ENCODE data around the gene PRUNE1.

PRUNE1 gene

GRCh38 chr1:151002611-151003010, 5.6 kb upstream of the PRUNE1 start:
- TF ChIP-seq MAX (IDR thresholded peaks at IDR 0.05) (no peak), YY1 (IDR thresholded peaks at IDR 0.05; ENCODE audit: low read depth) (no peak), TCF12 (IDR thresholded peaks at IDR 0.05; ENCODE audit: low read depth) (no peak)

GRCh38 chr1:151003180-151003579, 5.1 kb upstream of the PRUNE1 start:
- no peak for TF ChIP-seq YY1 (IDR thresholded peaks at IDR 0.05; ENCODE audit: low read depth)
- TF ChIP-seq TEAD4 (IDR thresholded peaks at IDR 0.05) = no peak
- no peak for TF ChIP-seq FOXM1 (IDR thresholded peaks at IDR 0.05; ENCODE audit: borderline replicate concordance, low read depth)
- no peak for TF ChIP-seq CREB1 (IDR thresholded peaks at IDR 0.05; ENCODE audit: low read depth)
- no peak for TF ChIP-seq MAX (IDR thresholded peaks at IDR 0.05)
- no peak for TF ChIP-seq EP300 (IDR thresholded peaks at IDR 0.05; ENCODE audit: borderline replicate concordance)
- TF ChIP-seq EGR1 (IDR thresholded peaks at IDR 0.05) = no peak
- no peak for TF ChIP-seq TCF12 (IDR thresholded peaks at IDR 0.05; ENCODE audit: low read depth)
- no peak for TF ChIP-seq ZBTB7A (IDR thresholded peaks at IDR 0.05; ENCODE audit: low read depth)

- TF ChIP-seq USF1 (IDR thresholded peaks at IDR 0.05) (no peak), RAD21 (IDR thresholded peaks at IDR 0.05; ENCODE audit: low read depth) (no peak), TEAD4 (IDR thresholded peaks at IDR 0.05) (no peak), YY1 (IDR thresholded peaks at IDR 0.05; ENCODE audit: low read depth) (no peak), NFIC (IDR thresholded peaks at IDR 0.05) (no peak), EP300 (IDR thresholded peaks at IDR 0.05; ENCODE audit: borderline replicate concordance) (no peak), FOXM1 (IDR thresholded peaks at IDR 0.05; ENCODE audit: borderline replicate concordance, low read depth) (no peak), MAX (IDR thresholded peaks at IDR 0.05) (no peak), EGR1 (IDR thresholded peaks at IDR 0.05) (no peak), ZBTB7A (IDR thresholded peaks at IDR 0.05; ENCODE audit: low read depth) (no peak), TAF1 (IDR thresholded peaks at IDR 0.05; ENCODE audit: low read depth) (no peak), CEBPB (IDR thresholded peaks at IDR 0.05) (no peak), CREB1 (IDR thresholded peaks at IDR 0.05; ENCODE audit: low read depth) (no peak)
These were observed 2.4 kb upstream of the PRUNE1 start for GRCh38 chr1:151005729-151006319.

- TF ChIP-seq RAD21 (IDR thresholded peaks at IDR 0.05; ENCODE audit: low read depth) (peak; percentile 46), FOXM1 (IDR thresholded peaks at IDR 0.05; ENCODE audit: borderline replicate concordance, low read depth) (no peak)
These were observed 1.8 kb upstream of the PRUNE1 start, which contains the start of gene MINDY1 for GRCh38 chr1:151006327-151007052. TSS of gene MINDY1 (minus strand) at chr1:151006902. CDS start at chr1:151002617, 4,285 bp downstream.

GRCh38 chr1:151007853-151008243, 401 bp upstream of the PRUNE1 start:
- TF ChIP-seq MAX (IDR thresholded peaks at IDR 0.05) (no peak), TAF1 (IDR thresholded peaks at IDR 0.05; ENCODE audit: low read depth) (no peak), USF1 (IDR thresholded peaks at IDR 0.05) (no peak), TCF12 (IDR thresholded peaks at IDR 0.05; ENCODE audit: low read depth) (no peak), FOXM1 (IDR thresholded peaks at IDR 0.05; ENCODE audit: borderline replicate concordance, low read depth) (no peak), EGR1 (IDR thresholded peaks at IDR 0.05) (no peak), YY1 (IDR thresholded peaks at IDR 0.05; ENCODE audit: low read depth) (no peak), TEAD4 (IDR thresholded peaks at IDR 0.05) (no peak), RAD21 (IDR thresholded peaks at IDR 0.05; ENCODE audit: low read depth) (no peak), REST (IDR thresholded peaks at IDR 0.05; ENCODE audit: low read depth) (no peak), EP300 (IDR thresholded peaks at IDR 0.05; ENCODE audit: borderline replicate concordance) (no peak), NFIC (IDR thresholded peaks at IDR 0.05) (no peak), ZBTB7A (IDR thresholded peaks at IDR 0.05; ENCODE audit: low read depth) (no peak), CREB1 (IDR thresholded peaks at IDR 0.05; ENCODE audit: low read depth) (no peak)

GRCh38 chr1:151009206-151009587, 948 bp downstream of the PRUNE1 start:
- TF ChIP-seq YY1 (IDR thresholded peaks at IDR 0.05; ENCODE audit: low read depth) (no peak), MAX (IDR thresholded peaks at IDR 0.05) (no peak), EP300 (IDR thresholded peaks at IDR 0.05; ENCODE audit: borderline replicate concordance) (no peak), TEAD4 (IDR thresholded peaks at IDR 0.05) (no peak), ZBTB7A (IDR thresholded peaks at IDR 0.05; ENCODE audit: low read depth) (no peak), EGR1 (IDR thresholded peaks at IDR 0.05) (no peak), CEBPB (IDR thresholded peaks at IDR 0.05) (no peak), FOXM1 (IDR thresholded peaks at IDR 0.05; ENCODE audit: borderline replicate concordance, low read depth) (no peak), CREB1 (IDR thresholded peaks at IDR 0.05; ENCODE audit: low read depth) (no peak), TAF1 (IDR thresholded peaks at IDR 0.05; ENCODE audit: low read depth) (no peak), REST (IDR thresholded peaks at IDR 0.05; ENCODE audit: low read depth) (no peak), USF1 (IDR thresholded peaks at IDR 0.05) (no peak), NFIC (IDR thresholded peaks at IDR 0.05) (no peak), RAD21 (IDR thresholded peaks at IDR 0.05; ENCODE audit: low read depth) (no peak), TCF12 (IDR thresholded peaks at IDR 0.05; ENCODE audit: low read depth) (no peak)

Data from Ishikawa (cell line).